SK-N-SH (cell line): Measurements from ENCODE around the gene RNFT2. TPM values are rescaled to one million over a fixed set of nuclear protein-coding genes. Genes with fewer than 3 reads are reported as not detected.

ENCODE experiments used
- CTCF ChIA-PET: fragments of 300-600, 350-600 bp; formaldehyde crosslinking; extraction: SDS; loops from one replicate; lab custom pipeline; 2021; lab: Yijun Ruan, JAX
- POLR2A ChIA-PET: fragments of 350-600 bp; sonication (Branson Sonifier 250); formaldehyde crosslinking; extraction: SDS; loops from one replicate; lab custom pipeline; 2020; ENCODE audit warnings: antibody characterized with exemption, inconsistent platforms; lab: Yijun Ruan, JAX
- DNase-seq: peaks from one replicate; pipeline ENCODE4 v3.0.0; 2012
- H2AFZ ChIP-seq: fragments of 200-600 bp; sonication (generic); 2 replicates; pipeline ENCODE4 v1.8.1; 2016; ENCODE audit warnings: antibody characterized with exemption, mild to moderate bottlenecking, low read depth
- H3F3A ChIP-seq: fragments of 200-600 bp; sonication (generic); replicated peaks from 2 replicates; pipeline ENCODE3; 2016; ENCODE audit warnings: antibody characterized with exemption, mild to moderate bottlenecking; ENCODE audit not compliant: insufficient read depth
- H3K27ac ChIP-seq, 2 experiments: fragments of 200-500 bp in 1 of 2; fragments of 200-600 bp in 1 of 2; sonication (Bioruptor generic) in 1 of 2; sonication (generic), shearing (Covaris generic) in 1 of 2; 2 replicates each; pipeline versions ENCODE4 v1.5.1 to v1.6.1; 2014 to 2016; ENCODE audit warnings: low read depth in 2 of 2, inconsistent platforms in 1 of 2, low read length in 1 of 2, mild to moderate bottlenecking in 1 of 2, mixed read lengths in 1 of 2
- H3K27me3 ChIP-seq: fragments of 200-600 bp; sonication (generic), shearing (Covaris generic); 2 replicates; pipeline ENCODE4 v1.6.1; 2016; ENCODE audit warnings: mixed run types; ENCODE audit not compliant: insufficient read depth
- H3K36me3 ChIP-seq, 2 experiments: fragments of 200-500 bp in 1 of 2; fragments of 200-600 bp in 1 of 2; sonication (Bioruptor generic) in 1 of 2; sonication (generic) in 1 of 2; replicated peaks in 1 of 2; 2 replicates each; pipeline versions ENCODE3 to v1.5.1; 2014 to 2016; ENCODE audit warnings: low read length in 1 of 2, mild to moderate bottlenecking in 1 of 2; ENCODE audit not compliant: insufficient read depth in 2 of 2, control insufficient read depth in 1 of 2
- H3K4me1 ChIP-seq, 2 experiments: fragments of 200-500 bp in 1 of 2; fragments of 200-600 bp in 1 of 2; sonication (Bioruptor generic) in 1 of 2; sonication (generic), shearing (Covaris generic) in 1 of 2; 2 replicates each; pipeline versions ENCODE4 v1.5.1 to v1.6.1; 2014 to 2016; ENCODE audit warnings: low read depth in 1 of 2, low read length in 1 of 2, mixed run types in 1 of 2; ENCODE audit not compliant: insufficient read depth in 2 of 2, control insufficient read depth in 1 of 2
- H3K4me2 ChIP-seq: fragments of 200-600 bp; sonication (generic), shearing (Covaris generic); 2 replicates; pipeline ENCODE4 v1.6.1; 2017; ENCODE audit warnings: mixed run types
- H3K4me3 ChIP-seq, 2 experiments: fragments of 200-500 bp in 1 of 2; fragments of 200-600 bp in 1 of 2; sonication (Bioruptor generic) in 1 of 2; sonication (generic), shearing (Covaris generic) in 1 of 2; 2 replicates each; pipeline versions ENCODE4 v1.5.1 to v1.8.1; 2014 to 2016; ENCODE audit warnings: low read depth in 2 of 2, inconsistent platforms in 1 of 2, low read length in 1 of 2, mild to moderate bottlenecking in 1 of 2, mixed read lengths in 1 of 2, moderate library complexity in 1 of 2
- H3K79me2 ChIP-seq: fragments of 200-600 bp; sonication (generic); 2 replicates; pipeline ENCODE4 v1.8.1; 2017; ENCODE audit warnings: mild to moderate bottlenecking; ENCODE audit not compliant: insufficient read depth
- H3K9ac ChIP-seq: fragments of 200-600 bp; sonication (generic); 2 replicates; pipeline ENCODE4 v1.6.1; 2017; ENCODE audit warnings: mixed run types
- H3K9me2 ChIP-seq: fragments of 200-600 bp; sonication (generic); 2 replicates; pipeline ENCODE4 v1.6.1; 2017; ENCODE audit warnings: mixed run types
- H3K9me3 ChIP-seq: fragments of 200-600 bp; sonication (generic); 2 replicates; pipeline ENCODE4 v1.6.1; 2017; ENCODE audit warnings: mixed run types, mild to moderate bottlenecking, moderate library complexity
- H4K20me1 ChIP-seq: fragments of 200-600 bp; sonication (generic); 2 replicates; pipeline ENCODE4 v1.6.1; 2017; ENCODE audit warnings: mild to moderate bottlenecking, mixed run types; ENCODE audit not compliant: insufficient read depth
- EZH2phosphoT487 ChIP-seq: fragments of 200-600 bp; sonication (generic); IDR thresholded peaks from 2 replicates; pipeline ENCODE4 v1.6.1; 2017; ENCODE audit warnings: low read depth, mixed run types, mild to moderate bottlenecking, antibody characterized with exemption, moderate library complexity, borderline replicate concordance
- FOXJ3 ChIP-seq: sonication (generic); formaldehyde crosslinking; IDR thresholded peaks from 2 replicates; pipeline ENCODE4 v1.5.1; 2020; ENCODE audit warnings: mild to moderate bottlenecking, missing genetic modification reagents
- GATA2 ChIP-seq: sonication (generic); formaldehyde crosslinking; IDR thresholded peaks from 2 replicates; pipeline ENCODE4 v1.5.0; 2020; ENCODE audit warnings: mild to moderate bottlenecking, missing genetic modification reagents
- JUND ChIP-seq: IDR thresholded peaks from 2 replicates; pipeline ENCODE4 v1.4.0; 2012
- MEF2A ChIP-seq: IDR thresholded peaks from 2 replicates; pipeline ENCODE4 v1.4.0; 2012; ENCODE audit warnings: low read depth, borderline replicate concordance
- NFIC ChIP-seq: IDR thresholded peaks from 2 replicates; pipeline ENCODE4 v1.4.0; 2012; ENCODE audit warnings: borderline replicate concordance
- POLR2AphosphoS5 ChIP-seq: IDR thresholded peaks from 2 replicates; pipeline ENCODE4 v1.6.1; 2012; ENCODE audit warnings: low read depth, low read length
- RAD21 ChIP-seq: IDR thresholded peaks from 2 replicates; pipeline ENCODE4 v1.6.1; 2012; ENCODE audit warnings: mild to moderate bottlenecking, low read length
- RFX5 ChIP-seq: IDR thresholded peaks from 2 replicates; pipeline ENCODE4 v1.6.1; 2012; ENCODE audit warnings: mild to moderate bottlenecking, improper control_type of control experiment, low read length
- SIN3A ChIP-seq: IDR thresholded peaks from 2 replicates; pipeline ENCODE4 v1.6.1; 2012; ENCODE audit warnings: low read depth, mild to moderate bottlenecking, low read length, moderate library complexity, borderline replicate concordance
- SMC3 ChIP-seq: IDR thresholded peaks from 2 replicates; pipeline ENCODE4 v1.6.1; 2012; ENCODE audit warnings: low read depth, low read length, improper control_type of control experiment
- TAF1 ChIP-seq: IDR thresholded peaks from 2 replicates; pipeline ENCODE4 v1.6.1; 2012; ENCODE audit warnings: low read depth, mild to moderate bottlenecking, low read length, moderate library complexity, borderline replicate concordance
- YY1 ChIP-seq: IDR thresholded peaks from 2 replicates; pipeline ENCODE4 v1.4.0; 2012; ENCODE audit warnings: low read depth, mild to moderate bottlenecking
- WGBS: methylation state at CpG from one replicate; pipeline ENCODE4 v1.1.6; 2017; ENCODE audit warnings: low lambda C conversion rate; 5-methylcytosine and 5-hydroxymethylcytosine counted together
- polyA plus RNA-seq, 3 experiments: library from polyadenylated mRNA; depleted of rRNA; stranded (reverse); fragments of >200 nt; gene quantifications; 2 replicates each; pipeline ENCODE4 v1.2.3, GENCODE V29; 2012
- TF ChIP-seq, protein P1 (sequence below): IDR thresholded peaks from 2 replicates; pipeline ENCODE4 v1.4.0; 2012; ENCODE audit warnings: low read depth, borderline replicate concordance
- TF ChIP-seq, protein P2 (sequence below): fragments of 200-600 bp; sonication (generic); IDR thresholded peaks from 2 replicates; pipeline ENCODE4 v1.6.1; 2017; ENCODE audit warnings: antibody characterized with exemption, mild to moderate bottlenecking, moderate library complexity
- TF ChIP-seq, protein P3 (sequence below): IDR thresholded peaks from 2 replicates; pipeline ENCODE4; 2012

The RNFT2 gene
- polyA plus RNA-seq, 1 of the 3 experiments (the other 2 are of a cell fraction) = 3.8 TPM

DNA sequence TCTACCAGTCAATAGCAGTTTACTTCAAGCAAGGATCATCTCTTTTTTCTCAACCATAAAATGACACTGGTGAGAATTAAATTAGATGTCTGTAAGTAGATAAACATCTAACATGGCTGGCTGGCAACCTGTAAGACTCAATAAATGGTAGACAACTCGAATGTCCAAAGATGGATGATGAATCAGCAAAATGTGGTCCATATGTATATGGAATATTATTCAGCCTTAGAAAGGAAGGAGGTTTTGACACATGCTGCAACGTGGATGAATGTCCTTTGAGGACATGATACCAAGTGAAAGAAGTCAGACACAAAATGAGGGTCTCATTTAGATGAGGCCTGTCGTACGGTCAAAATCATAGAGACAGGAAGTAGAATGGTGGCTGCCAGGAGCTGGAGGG lies 46.5 kb upstream of the RNFT2 start:
- H3K9ac ChIP-seq = no peak overlapping the region
- H3K4me3 ChIP-seq = no peak overlapping the region
- H3K4me1 ChIP-seq = peaks cover 0 to 22% of the 10 kb centered on the region in 2 experiments; a peak in 3 of 4 replicates
- ChIA-PET POLR2A (no interaction called here), CTCF (interaction anchor here (2.5 to 4.0 kb wide), 3 partner anchors 12 to 17 kb away, joined by 13 to 20 read pairs (median 15); no protein-coding TSS in a partner anchor)
- 80% methylated on average over 4 of the region's 4 CpGs for WGBS
- no peaks in the 10 kb centered on the region for H3K36me3 ChIP-seq
- no peaks in the 10 kb centered on the region for H3K79me2 ChIP-seq
- H3K9me2 ChIP-seq = no peaks in the 10 kb centered on the region
- DNase-seq = no peak
- no peak overlapping the region for H2AFZ ChIP-seq
- no peaks in the 10 kb centered on the region for H3F3A ChIP-seq
- H3K27ac ChIP-seq = no peak overlapping the region
- TF ChIP-seq SIN3A (no peak), RFX5 (no peak), FOXJ3 (CRISPR knock-in tag) (no peak), MEF2A (no peak), RAD21 (no peak), TAF1 (no peak), POLR2AphosphoS5 (no peak), NFIC (no peak), YY1 (no peak), GATA2 (CRISPR knock-in tag) (no peak), SMC3 (no peak), JUND (no peak), EZH2phosphoT487 (no peak)
- TF ChIP-seq, protein P1, sequence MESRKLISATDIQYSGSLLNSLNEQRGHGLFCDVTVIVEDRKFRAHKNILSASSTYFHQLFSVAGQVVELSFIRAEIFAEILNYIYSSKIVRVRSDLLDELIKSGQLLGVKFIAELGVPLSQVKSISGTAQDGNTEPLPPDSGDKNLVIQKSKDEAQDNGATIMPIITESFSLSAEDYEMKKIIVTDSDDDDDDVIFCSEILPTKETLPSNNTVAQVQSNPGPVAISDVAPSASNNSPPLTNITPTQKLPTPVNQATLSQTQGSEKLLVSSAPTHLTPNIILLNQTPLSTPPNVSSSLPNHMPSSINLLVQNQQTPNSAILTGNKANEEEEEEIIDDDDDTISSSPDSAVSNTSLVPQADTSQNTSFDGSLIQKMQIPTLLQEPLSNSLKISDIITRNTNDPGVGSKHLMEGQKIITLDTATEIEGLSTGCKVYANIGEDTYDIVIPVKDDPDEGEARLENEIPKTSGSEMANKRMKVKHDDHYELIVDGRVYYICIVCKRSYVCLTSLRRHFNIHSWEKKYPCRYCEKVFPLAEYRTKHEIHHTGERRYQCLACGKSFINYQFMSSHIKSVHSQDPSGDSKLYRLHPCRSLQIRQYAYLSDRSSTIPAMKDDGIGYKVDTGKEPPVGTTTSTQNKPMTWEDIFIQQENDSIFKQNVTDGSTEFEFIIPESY = no peak
- TF ChIP-seq, protein P2, sequence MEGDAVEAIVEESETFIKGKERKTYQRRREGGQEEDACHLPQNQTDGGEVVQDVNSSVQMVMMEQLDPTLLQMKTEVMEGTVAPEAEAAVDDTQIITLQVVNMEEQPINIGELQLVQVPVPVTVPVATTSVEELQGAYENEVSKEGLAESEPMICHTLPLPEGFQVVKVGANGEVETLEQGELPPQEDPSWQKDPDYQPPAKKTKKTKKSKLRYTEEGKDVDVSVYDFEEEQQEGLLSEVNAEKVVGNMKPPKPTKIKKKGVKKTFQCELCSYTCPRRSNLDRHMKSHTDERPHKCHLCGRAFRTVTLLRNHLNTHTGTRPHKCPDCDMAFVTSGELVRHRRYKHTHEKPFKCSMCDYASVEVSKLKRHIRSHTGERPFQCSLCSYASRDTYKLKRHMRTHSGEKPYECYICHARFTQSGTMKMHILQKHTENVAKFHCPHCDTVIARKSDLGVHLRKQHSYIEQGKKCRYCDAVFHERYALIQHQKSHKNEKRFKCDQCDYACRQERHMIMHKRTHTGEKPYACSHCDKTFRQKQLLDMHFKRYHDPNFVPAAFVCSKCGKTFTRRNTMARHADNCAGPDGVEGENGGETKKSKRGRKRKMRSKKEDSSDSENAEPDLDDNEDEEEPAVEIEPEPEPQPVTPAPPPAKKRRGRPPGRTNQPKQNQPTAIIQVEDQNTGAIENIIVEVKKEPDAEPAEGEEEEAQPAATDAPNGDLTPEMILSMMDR = no peak
- TF ChIP-seq, protein P3, sequence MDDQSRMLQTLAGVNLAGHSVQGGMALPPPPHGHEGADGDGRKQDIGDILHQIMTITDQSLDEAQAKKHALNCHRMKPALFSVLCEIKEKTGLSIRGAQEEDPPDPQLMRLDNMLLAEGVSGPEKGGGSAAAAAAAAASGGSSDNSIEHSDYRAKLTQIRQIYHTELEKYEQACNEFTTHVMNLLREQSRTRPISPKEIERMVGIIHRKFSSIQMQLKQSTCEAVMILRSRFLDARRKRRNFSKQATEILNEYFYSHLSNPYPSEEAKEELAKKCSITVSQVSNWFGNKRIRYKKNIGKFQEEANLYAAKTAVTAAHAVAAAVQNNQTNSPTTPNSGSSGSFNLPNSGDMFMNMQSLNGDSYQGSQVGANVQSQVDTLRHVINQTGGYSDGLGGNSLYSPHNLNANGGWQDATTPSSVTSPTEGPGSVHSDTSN = no peak
- no peak overlapping the region for H3K4me2 ChIP-seq
- peaks cover 6% of the 10 kb centered on the region; the same call in 1 of the 2 replicates for H3K27me3 ChIP-seq
- no peaks in the 10 kb centered on the region for H3K9me3 ChIP-seq
- no peaks in the 10 kb centered on the region for H4K20me1 ChIP-seq
